Endodermal cell (in vitro differentiated cells): ENCODE data around the gene ZBTB46. TPM values are rescaled to one million over a fixed set of nuclear protein-coding genes. Genes with fewer than 3 reads are reported as not detected.
"Not testable (repeated sequence)": the region's sequence is repeated elsewhere in the genome, so short reads cannot be mapped to it uniquely, and the experiment has no call there.

Experiments
- DNase-seq: peaks from one replicate; pipeline ENCODE4 v3.0.0-alpha.2; 2017
- H3K27ac ChIP-seq: 2 replicates; pipeline ENCODE4 v1.5.1; 2013; ENCODE audit warnings: mild to moderate bottlenecking, low read depth, low read length, moderate library complexity
- H3K27me3 ChIP-seq: 2 replicates; pipeline ENCODE4 v1.6.1; 2013; ENCODE audit warnings: mild to moderate bottlenecking, low read length, moderate library complexity; ENCODE audit not compliant: insufficient read depth, control insufficient read depth, poor library complexity, severe bottlenecking
- H3K36me3 ChIP-seq: 2 replicates; pipeline ENCODE4 v1.7.0; 2013; ENCODE audit warnings: mild to moderate bottlenecking, low read length, moderate library complexity; ENCODE audit not compliant: control insufficient read depth, insufficient read depth
- H3K4me1 ChIP-seq: one replicate; pipeline ENCODE4 v1.7.0; 2013; ENCODE audit warnings: low read length; ENCODE audit not compliant: control insufficient read depth, insufficient read depth
- H3K4me3 ChIP-seq: 2 replicates; pipeline ENCODE4 v1.5.1; 2013; ENCODE audit warnings: mild to moderate bottlenecking, low read length, moderate library complexity
- H3K9ac ChIP-seq: 2 replicates; pipeline ENCODE4 v1.6.1; 2013; ENCODE audit warnings: mild to moderate bottlenecking, low read length, moderate library complexity; ENCODE audit not compliant: poor library complexity, severe bottlenecking; ENCODE audit errors: extremely low read depth
- H3K9me3 ChIP-seq: 2 replicates; pipeline ENCODE4 v1.6.1; 2013; ENCODE audit warnings: mild to moderate bottlenecking, low read length, moderate library complexity; ENCODE audit not compliant: control insufficient read depth
- H3K27ac Mint-ChIP-seq: 2 replicates; pipeline ENCODE4 v1.8.0; 2020; ENCODE audit warnings: mixed read lengths
- H3K27me3 Mint-ChIP-seq: 2 replicates; pipeline ENCODE4 v1.8.0; 2021; ENCODE audit warnings: mild to moderate bottlenecking, mixed read lengths; ENCODE audit not compliant: insufficient read depth
- H3K36me3 Mint-ChIP-seq: 2 replicates; pipeline ENCODE4 v1.8.0; 2020; ENCODE audit warnings: low read depth, mixed read lengths
- H3K4me1 Mint-ChIP-seq: 2 replicates; pipeline ENCODE4 v1.8.0; 2020; ENCODE audit warnings: mixed read lengths
- H3K4me3 Mint-ChIP-seq: 2 replicates; pipeline ENCODE4 v1.8.0; 2020; ENCODE audit warnings: mild to moderate bottlenecking, moderate library complexity, mixed read lengths
- H3K9me3 Mint-ChIP-seq: 2 replicates; pipeline ENCODE4 v1.8.0; 2020; ENCODE audit warnings: mild to moderate bottlenecking, mixed read lengths
- WGBS, 2 experiments: methylation state at CpG; one replicate each; pipeline versions ENCODE4 v1.1.5 to v1.1.7; 2013; ENCODE audit warnings: missing lambda C conversion rate in 2 of 2, mixed read lengths in 1 of 2; ENCODE audit not compliant: insufficient coverage in 1 of 2, insufficient read length in 1 of 2; 5-methylcytosine and 5-hydroxymethylcytosine counted together
- total RNA-seq, 2 donors: library from RNA; stranded (reverse); fragmentation: NEBNext Ultra II Directional in 1 of 2; extraction: Animal tissue kit (Norgen Biotek cat#: 25700) in 1 of 2; gene quantifications; 2 replicates in 1 of 2; 3 replicates in 1 of 2; pipeline ENCODE4 v1.2.1, GENCODE V29; 2021
- TF ChIP-seq, protein P1 (sequence below): fragments of 200-600 bp; sonication (generic); conservative IDR thresholded peaks from 2 replicates; pipeline ENCODE4 v1.5.0; 2021; ENCODE audit warnings: antibody characterized with exemption, mild to moderate bottlenecking

ZBTB46 gene
- total RNA-seq, 2 donors from 2014 or later: 24.9 to 25.9 TPM

DNA sequence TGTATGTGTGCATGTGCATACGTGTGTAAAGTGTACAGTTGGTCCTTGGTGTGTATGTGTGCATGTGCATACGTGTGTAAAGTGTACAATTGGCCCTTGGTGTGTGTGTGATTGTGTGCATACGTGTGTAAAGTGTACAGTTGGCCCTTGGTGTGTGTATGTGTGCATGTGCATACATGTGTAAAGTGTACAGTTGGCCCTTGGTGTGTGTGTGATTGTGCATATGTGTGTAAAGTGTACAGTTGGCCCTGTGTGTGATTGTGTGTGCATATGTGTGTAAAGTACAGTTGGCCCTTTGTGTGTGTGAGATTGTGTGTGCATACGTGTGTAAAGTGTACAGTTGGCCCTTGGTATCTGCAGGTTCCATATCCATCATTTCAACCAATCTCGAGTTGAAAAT is 99.7 kb downstream of the ZBTB46 start:
- Histone ChIP-seq H3K9ac (no peak overlapping the region), H3K27me3 (no peaks in the 10 kb centered on the region), H3K4me1 (no peaks in the 10 kb centered on the region), H3K27ac (no peak overlapping the region), H3K4me3 (no peak overlapping the region), H3K36me3 (peaks cover 46% of the 10 kb centered on the region), H3K9me3 (no peaks in the 10 kb centered on the region)
- H3K9me3 Mint-ChIP-seq: no peaks in the 10 kb centered on the region
- H3K27me3 Mint-ChIP-seq: no peaks in the 10 kb centered on the region
- WGBS, 2 experiments: 86 to 100% methylated on average over 1 to 3 of the region's 5 CpGs
- H3K4me3 Mint-ChIP-seq: no peak overlapping the region
- TF ChIP-seq, protein P1, sequence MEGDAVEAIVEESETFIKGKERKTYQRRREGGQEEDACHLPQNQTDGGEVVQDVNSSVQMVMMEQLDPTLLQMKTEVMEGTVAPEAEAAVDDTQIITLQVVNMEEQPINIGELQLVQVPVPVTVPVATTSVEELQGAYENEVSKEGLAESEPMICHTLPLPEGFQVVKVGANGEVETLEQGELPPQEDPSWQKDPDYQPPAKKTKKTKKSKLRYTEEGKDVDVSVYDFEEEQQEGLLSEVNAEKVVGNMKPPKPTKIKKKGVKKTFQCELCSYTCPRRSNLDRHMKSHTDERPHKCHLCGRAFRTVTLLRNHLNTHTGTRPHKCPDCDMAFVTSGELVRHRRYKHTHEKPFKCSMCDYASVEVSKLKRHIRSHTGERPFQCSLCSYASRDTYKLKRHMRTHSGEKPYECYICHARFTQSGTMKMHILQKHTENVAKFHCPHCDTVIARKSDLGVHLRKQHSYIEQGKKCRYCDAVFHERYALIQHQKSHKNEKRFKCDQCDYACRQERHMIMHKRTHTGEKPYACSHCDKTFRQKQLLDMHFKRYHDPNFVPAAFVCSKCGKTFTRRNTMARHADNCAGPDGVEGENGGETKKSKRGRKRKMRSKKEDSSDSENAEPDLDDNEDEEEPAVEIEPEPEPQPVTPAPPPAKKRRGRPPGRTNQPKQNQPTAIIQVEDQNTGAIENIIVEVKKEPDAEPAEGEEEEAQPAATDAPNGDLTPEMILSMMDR: no peak
- H3K4me1 Mint-ChIP-seq: no peaks in the 10 kb centered on the region
- H3K27ac Mint-ChIP-seq: no peak overlapping the region
- peaks cover 35% of the 10 kb centered on the region for H3K36me3 Mint-ChIP-seq
- no peak for DNase-seq

DNA sequence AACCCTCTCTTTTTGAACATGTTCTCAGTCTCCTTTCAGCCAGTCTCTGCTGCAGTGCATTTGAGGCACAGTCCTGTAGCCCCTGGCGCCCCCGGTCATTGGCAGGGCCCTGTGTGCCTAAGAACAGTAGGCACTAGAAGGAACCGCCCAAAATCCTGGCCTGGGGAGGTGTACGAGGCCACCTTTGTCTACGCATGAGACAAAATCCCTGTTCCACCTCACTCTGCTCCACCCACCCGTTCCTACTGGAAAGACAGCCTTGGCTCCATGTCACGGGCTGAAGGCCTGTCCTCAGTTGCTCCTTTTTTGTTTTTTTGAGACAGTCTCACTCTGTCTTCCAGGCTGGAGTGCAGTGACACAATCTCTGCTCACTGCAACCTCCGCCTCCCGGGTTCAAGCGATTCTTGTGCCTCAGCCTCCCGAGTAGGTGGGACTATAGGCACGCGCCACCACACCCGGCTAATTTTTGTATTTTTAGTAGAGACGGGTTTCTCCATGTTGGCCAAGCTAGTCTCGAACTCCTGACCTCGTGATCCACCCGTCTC is 100.8 kb downstream of the ZBTB46 start:
- not testable (repeated sequence) for H3K27me3 Mint-ChIP-seq
- 93 to 97% methylated on average over 18 of the region's 18 CpGs for WGBS, 2 experiments

DNA sequence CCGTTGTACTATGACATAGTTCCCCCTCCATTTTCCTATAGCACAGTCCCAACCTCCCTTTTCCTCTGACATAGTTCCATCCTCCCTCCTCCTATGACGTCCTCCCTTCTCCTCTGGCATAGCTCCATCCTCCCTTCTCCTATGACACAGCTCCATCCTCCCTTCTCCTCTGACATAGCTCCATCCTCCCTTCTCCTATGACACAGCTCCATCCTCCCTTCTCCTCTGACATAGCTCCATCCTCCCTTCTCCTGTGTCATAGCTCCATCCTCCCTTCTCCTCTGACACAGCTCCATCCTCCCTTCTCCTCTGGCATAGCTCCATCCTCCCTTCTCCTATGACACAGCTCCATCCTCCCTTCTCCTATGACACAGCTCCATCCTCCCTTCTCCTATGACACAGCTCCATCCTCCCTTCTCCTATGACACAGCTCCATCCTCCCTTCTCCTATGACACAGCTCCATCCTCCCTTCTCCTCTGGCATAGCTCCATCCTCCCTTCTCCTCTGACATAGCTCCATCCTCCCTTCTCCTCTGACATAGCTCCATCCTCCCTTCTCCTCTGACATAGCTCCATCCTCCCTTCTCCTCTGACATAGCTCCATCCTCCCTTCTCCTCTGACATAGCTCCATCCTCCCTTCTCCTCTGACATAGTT is 108.0 kb downstream of the ZBTB46 start:
- not testable (repeated sequence) for H3K4me3 Mint-ChIP-seq, H3K9ac ChIP-seq, H3K4me3 ChIP-seq, H3K27me3 ChIP-seq, H3K27ac ChIP-seq, H3K4me1 ChIP-seq, DNase-seq, H3K27me3 Mint-ChIP-seq, H3K4me1 Mint-ChIP-seq, H3K27ac Mint-ChIP-seq
- peaks cover 18% of the 10 kb centered on the region for H3K9me3 Mint-ChIP-seq
- peaks cover 16% of the 10 kb centered on the region for H3K9me3 ChIP-seq
- H3K36me3 Mint-ChIP-seq: peaks cover 56% of the 10 kb centered on the region
- peaks cover 51% of the 10 kb centered on the region for H3K36me3 ChIP-seq
- 95 to 96% methylated on average over 2 of the region's 2 CpGs for WGBS, 2 experiments

More for the DNA sequence above, 100.8 kb downstream of the ZBTB46 start:
- not testable (repeated sequence) for H3K4me3 ChIP-seq, H3K27me3 ChIP-seq, DNase-seq, H3K27ac Mint-ChIP-seq, H3K4me3 Mint-ChIP-seq, H3K9me3 Mint-ChIP-seq, H3K9me3 ChIP-seq, H3K9ac ChIP-seq, H3K4me1 Mint-ChIP-seq, H3K27ac ChIP-seq, H3K4me1 ChIP-seq
- H3K36me3 ChIP-seq: peaks cover 50% of the 10 kb centered on the region
- peaks cover 36% of the 10 kb centered on the region for H3K36me3 Mint-ChIP-seq

DNA sequence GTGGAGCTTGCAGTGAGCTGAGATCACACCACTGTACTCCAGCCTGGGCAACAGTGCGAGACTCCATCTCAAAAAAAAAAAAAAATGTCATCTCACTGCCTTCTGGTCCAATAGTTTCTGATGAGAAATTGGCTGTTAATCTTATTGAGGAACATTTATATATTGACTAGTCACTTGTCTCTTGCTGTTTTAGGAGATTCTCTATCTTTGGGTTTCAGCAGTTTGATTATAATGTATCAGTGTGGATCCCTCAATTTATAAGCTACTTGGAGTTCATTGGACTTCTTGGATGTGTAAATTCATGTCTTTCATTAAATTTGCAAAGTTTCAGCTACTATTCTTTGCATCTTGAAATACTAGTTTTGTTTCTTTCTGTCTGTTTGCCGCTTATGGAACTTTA is 112.1 kb downstream of the ZBTB46 start:
- Mint-ChIP-seq H3K27ac (no peak overlapping the region), H3K4me3 (no peak overlapping the region), H3K36me3 (peaks cover 67% of the 10 kb centered on the region), H3K27me3 (no peaks in the 10 kb centered on the region), H3K4me1 (no peaks in the 10 kb centered on the region), H3K9me3 (peaks cover 19% of the 10 kb centered on the region)
- H3K27ac ChIP-seq: no peak overlapping the region
- no peaks in the 10 kb centered on the region for H3K4me1 ChIP-seq
- H3K9ac ChIP-seq: no peak overlapping the region
- 96 to 100% methylated on average over 1 of the region's 2 CpGs for WGBS, 2 experiments
- no peak for DNase-seq
- peaks cover 16% of the 10 kb centered on the region for H3K9me3 ChIP-seq
- TF ChIP-seq, protein P1: no peak
- no peak overlapping the region for H3K4me3 ChIP-seq
- H3K36me3 ChIP-seq: peaks cover 55% of the 10 kb centered on the region
- H3K27me3 ChIP-seq: no peaks in the 10 kb centered on the region
